Measurements from ENCODE around the gene SRPK1. TPM values are rescaled to one million over a fixed set of nuclear protein-coding genes. Genes with fewer than 3 reads are reported as not detected.

SRPK1 gene
- total and polyA plus RNA-seq, 10 of the 15 experiments (the other 5 are each of a cell fraction or from before 2014, with no cell fraction given): 47.4 to 112 (median 85.8) TPM

DNA sequence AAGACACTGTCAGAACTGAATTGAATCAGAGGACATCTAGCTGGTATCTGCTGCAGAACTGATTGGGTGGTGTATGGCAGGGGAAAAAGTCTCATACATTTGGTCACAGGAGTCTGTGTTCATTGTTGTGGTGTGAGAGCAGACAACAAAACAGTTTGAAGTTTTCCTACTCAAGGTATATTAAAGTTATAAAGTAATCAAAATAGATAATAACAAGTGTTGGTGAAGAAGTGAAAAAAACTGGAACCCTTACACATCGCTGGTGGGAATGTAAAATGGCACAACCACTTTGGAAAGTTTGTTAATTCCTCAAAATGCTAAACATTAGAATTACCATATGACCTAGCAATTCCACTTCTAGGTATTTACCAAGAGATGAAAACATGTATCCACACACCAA lies 24.7 kb downstream of the SRPK1 start:
- TF ChIP-seq, protein P1, sequence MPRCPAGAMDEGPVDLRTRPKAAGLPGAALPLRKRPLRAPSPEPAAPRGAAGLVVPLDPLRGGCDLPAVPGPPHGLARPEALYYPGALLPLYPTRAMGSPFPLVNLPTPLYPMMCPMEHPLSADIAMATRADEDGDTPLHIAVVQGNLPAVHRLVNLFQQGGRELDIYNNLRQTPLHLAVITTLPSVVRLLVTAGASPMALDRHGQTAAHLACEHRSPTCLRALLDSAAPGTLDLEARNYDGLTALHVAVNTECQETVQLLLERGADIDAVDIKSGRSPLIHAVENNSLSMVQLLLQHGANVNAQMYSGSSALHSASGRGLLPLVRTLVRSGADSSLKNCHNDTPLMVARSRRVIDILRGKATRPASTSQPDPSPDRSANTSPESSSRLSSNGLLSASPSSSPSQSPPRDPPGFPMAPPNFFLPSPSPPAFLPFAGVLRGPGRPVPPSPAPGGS (IDR thresholded peaks at IDR 0.05; ENCODE audit: borderline replicate concordance, insufficient read depth, low read depth, low read length, poor library complexity, severe bottlenecking): no peak
- TF ChIP-seq BCL11A (IDR thresholded peaks at IDR 0.05; ENCODE audit: low read depth, low read length) (no peak), ZNF384 (IDR thresholded peaks at IDR 0.05; ENCODE audit: borderline replicate concordance, low read depth, low read length) (no peak), GABPA (IDR thresholded peaks at IDR 0.05; ENCODE audit: low read depth) (no peak), CHD2 (IDR thresholded peaks at IDR 0.05; ENCODE audit: borderline replicate concordance, low read depth, low read length) (no peak), RFX5 (IDR thresholded peaks at IDR 0.05; ENCODE audit: low read depth, low read length) (no peak), EP300 (IDR thresholded peaks at IDR 0.05; ENCODE audit: borderline replicate concordance in 1 of 2, control insufficient read depth in 1 of 2, low read depth in 2 of 2, low read length in 2 of 2) (no peak), ZNF622 (IDR thresholded peaks at IDR 0.05) (no peak), NFYA (IDR thresholded peaks at IDR 0.05; ENCODE audit: borderline replicate concordance, low read depth, low read length) (no peak), CREM (IDR thresholded peaks at IDR 0.05; ENCODE audit: low read depth) (no peak), BHLHE40 (IDR thresholded peaks at IDR 0.05; ENCODE audit: borderline replicate concordance in 1 of 2, low read depth in 2 of 2, low read length in 1 of 2) (no peak), MTA2 (IDR thresholded peaks at IDR 0.05; ENCODE audit: low read depth) (no peak), TCF3 (IDR thresholded peaks at IDR 0.05; ENCODE audit: borderline replicate concordance, insufficient read depth, low read depth, low read length) (no peak), KAT2A (conservative IDR thresholded peaks at IDR 0.05; ENCODE audit: control insufficient read depth, low read depth, low read length) (no peak), NFIC (IDR thresholded peaks at IDR 0.05; ENCODE audit: low read depth, low read length) (no peak), POLR2AphosphoS2 (IDR thresholded peaks at IDR 0.05; ENCODE audit: low read depth, low read length) (no peak), FOXK2 (IDR thresholded peaks at IDR 0.05) (no peak)
- TF ChIP-seq, protein P2, sequence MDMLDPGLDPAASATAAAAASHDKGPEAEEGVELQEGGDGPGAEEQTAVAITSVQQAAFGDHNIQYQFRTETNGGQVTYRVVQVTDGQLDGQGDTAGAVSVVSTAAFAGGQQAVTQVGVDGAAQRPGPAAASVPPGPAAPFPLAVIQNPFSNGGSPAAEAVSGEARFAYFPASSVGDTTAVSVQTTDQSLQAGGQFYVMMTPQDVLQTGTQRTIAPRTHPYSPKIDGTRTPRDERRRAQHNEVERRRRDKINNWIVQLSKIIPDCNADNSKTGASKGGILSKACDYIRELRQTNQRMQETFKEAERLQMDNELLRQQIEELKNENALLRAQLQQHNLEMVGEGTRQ (IDR thresholded peaks at IDR 0.05; ENCODE audit: borderline replicate concordance, low read depth, low read length): no peak
- TF ChIP-seq, protein P3, sequence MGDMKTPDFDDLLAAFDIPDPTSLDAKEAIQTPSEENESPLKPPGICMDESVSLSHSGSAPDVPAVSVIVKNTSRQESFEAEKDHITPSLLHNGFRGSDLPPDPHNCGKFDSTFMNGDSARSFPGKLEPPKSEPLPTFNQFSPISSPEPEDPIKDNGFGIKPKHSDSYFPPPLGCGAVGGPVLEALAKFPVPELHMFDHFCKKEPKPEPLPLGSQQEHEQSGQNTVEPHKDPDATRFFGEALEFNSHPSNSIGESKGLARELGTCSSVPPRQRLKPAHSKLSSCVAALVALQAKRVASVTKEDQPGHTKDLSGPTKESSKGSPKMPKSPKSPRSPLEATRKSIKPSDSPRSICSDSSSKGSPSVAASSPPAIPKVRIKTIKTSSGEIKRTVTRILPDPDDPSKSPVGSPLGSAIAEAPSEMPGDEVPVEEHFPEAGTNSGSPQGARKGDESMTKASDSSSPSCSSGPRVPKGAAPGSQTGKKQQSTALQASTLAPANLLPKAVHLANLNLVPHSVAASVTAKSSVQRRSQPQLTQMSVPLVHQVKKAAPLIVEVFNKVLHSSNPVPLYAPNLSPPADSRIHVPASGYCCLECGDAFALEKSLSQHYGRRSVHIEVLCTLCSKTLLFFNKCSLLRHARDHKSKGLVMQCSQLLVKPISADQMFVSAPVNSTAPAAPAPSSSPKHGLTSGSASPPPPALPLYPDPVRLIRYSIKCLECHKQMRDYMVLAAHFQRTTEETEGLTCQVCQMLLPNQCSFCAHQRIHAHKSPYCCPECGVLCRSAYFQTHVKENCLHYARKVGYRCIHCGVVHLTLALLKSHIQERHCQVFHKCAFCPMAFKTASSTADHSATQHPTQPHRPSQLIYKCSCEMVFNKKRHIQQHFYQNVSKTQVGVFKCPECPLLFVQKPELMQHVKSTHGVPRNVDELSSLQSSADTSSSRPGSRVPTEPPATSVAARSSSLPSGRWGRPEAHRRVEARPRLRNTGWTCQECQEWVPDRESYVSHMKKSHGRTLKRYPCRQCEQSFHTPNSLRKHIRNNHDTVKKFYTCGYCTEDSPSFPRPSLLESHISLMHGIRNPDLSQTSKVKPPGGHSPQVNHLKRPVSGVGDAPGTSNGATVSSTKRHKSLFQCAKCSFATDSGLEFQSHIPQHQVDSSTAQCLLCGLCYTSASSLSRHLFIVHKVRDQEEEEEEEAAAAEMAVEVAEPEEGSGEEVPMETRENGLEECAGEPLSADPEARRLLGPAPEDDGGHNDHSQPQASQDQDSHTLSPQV (IDR thresholded peaks at IDR 0.05): no peak
- Histone ChIP-seq H3K36me3 (ENCODE audit: control insufficient read depth in 2 of 2, insufficient read depth in 2 of 2, low read length in 1 of 2) (peaks cover 0 to 4% of the 10 kb centered on the region in 2 experiments; a peak in 2 of 4 replicates), H3K27me3 (replicated peaks in 1 of 2; ENCODE audit: control insufficient read depth in 2 of 2, insufficient read depth in 2 of 2, low read length in 1 of 2) (no peaks in the 10 kb centered on the region), H3K9ac (ENCODE audit: control insufficient read depth, insufficient read depth, low read length) (no peak overlapping the region), H3K9me3 (replicated peaks; ENCODE audit: control insufficient read depth, insufficient read depth, low read length) (no peaks in the 10 kb centered on the region), H2AFZ (ENCODE audit: control insufficient read depth, low read depth, low read length) (no peak overlapping the region), H4K20me1 (ENCODE audit: control insufficient read depth, insufficient read depth) (no peaks in the 10 kb centered on the region), H3K4me1 (ENCODE audit: control insufficient read depth, insufficient read depth, low read length) (no peaks in the 10 kb centered on the region; the same call in 1 of the 2 replicates), H3K4me2 (ENCODE audit: control insufficient read depth, insufficient read depth) (no peak overlapping the region), H3K79me2 (ENCODE audit: control insufficient read depth, insufficient read depth, low read length) (peaks cover 46% of the 10 kb centered on the region), H3K4me3 (no peak overlapping the region), H3K27ac (ENCODE audit: control insufficient read depth, insufficient read depth) (no peak overlapping the region)
- ChIA-PET RAD21 (ENCODE audit: unreplicated experiment) (no interaction called here), CTCF (no interaction called here), POLR2A (no interaction called here), SMC1A (ENCODE audit: uncharacterized antibody, unreplicated experiment) (no interaction called here)
- no peak for FAIRE-seq
- WGBS (ENCODE audit: insufficient coverage, insufficient replicate concordance, low lambda C conversion rate, missing lambda C conversion rate): 96% methylated on average over 1 of the region's 1 CpG
- intact Hi-C loops (cut with micrococcal nuclease; ENCODE audit: unreplicated experiment) (no loop called here), in situ Hi-C loops (cut with MboI) (no loop called here)
- no TSS peak for BruUV-seq (replicated peaks)
- no peak for ATAC-seq
- DNase-seq (ENCODE audit: low read depth, low spot score): no peak
